Fibroblast of mammary gland (primary cell): ENCODE measurements around the gene MRNIP.

Experiments used
- DNase-seq: peaks from one replicate; pipeline ENCODE4 v3.0.0-alpha.2; 2010; ENCODE audit warnings: low read depth
- H3K4me3 ChIP-seq: 2 replicates; pipeline ENCODE4 v1.5.1; 2011; ENCODE audit warnings: low read depth, mild to moderate bottlenecking, low read length, moderate library complexity; ENCODE audit not compliant: control insufficient read depth
- TF ChIP-seq, protein P1 (sequence below): conservative IDR thresholded peaks from 2 replicates; pipeline ENCODE4 v1.5.1; 2011; ENCODE audit warnings: low read depth, low read length, inconsistent platforms; ENCODE audit not compliant: control insufficient read depth, insufficient read depth

Gene MRNIP, protein sequence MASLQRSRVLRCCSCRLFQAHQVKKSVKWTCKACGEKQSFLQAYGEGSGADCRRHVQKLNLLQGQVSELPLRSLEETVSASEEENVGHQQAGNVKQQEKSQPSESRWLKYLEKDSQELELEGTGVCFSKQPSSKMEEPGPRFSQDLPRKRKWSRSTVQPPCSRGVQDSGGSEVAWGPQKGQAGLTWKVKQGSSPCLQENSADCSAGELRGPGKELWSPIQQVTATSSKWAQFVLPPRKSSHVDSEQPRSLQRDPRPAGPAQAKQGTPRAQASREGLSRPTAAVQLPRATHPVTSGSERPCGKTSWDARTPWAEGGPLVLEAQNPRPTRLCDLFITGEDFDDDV

DNA sequence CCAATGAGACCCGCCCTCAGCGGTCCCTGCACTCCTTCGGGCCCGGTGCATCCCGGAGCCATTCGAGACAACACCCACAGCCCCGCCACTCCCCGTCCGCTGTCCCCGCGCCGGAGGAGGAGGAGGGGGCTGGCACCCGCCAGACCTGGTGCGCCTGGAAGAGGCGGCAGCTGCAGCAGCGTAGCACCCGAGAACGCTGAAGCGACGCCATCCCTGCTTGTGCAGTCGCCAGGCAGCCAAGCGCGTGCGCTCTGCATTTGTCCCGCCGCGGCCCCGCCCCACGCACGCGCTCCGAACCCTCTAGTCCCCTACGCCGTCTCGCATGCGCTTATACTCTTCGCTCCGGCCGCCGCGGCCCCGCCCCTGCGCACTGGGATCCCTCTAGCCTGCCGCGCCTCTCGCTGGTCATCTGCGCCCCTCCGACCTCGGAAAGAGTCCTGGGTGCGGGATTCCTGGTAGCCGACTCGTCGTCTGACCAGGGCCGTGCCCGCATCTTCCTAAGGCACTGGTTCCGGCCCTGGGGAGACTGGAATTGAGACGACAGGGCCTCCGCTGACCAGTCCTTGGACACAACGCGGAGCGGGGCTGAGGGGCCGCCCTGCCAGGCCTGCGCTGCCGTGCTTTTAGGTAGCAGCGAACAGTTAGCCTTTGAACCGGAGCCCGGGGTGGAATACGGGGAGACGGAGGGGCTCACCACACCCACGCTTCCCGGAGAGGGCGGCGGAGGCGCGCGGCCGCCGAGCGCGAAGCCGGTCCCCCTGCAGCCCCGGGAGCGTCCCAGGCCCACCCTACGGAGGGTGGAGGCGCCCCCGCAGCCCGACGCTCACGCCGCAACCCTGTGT, at the start of gene MRNIP:
Gene MRNIP (minus strand): TSS at position 232 of the 842 bp plus-strand sequence. CDS start 21 bp downstream, at position 211.
- TF ChIP-seq, protein P1, sequence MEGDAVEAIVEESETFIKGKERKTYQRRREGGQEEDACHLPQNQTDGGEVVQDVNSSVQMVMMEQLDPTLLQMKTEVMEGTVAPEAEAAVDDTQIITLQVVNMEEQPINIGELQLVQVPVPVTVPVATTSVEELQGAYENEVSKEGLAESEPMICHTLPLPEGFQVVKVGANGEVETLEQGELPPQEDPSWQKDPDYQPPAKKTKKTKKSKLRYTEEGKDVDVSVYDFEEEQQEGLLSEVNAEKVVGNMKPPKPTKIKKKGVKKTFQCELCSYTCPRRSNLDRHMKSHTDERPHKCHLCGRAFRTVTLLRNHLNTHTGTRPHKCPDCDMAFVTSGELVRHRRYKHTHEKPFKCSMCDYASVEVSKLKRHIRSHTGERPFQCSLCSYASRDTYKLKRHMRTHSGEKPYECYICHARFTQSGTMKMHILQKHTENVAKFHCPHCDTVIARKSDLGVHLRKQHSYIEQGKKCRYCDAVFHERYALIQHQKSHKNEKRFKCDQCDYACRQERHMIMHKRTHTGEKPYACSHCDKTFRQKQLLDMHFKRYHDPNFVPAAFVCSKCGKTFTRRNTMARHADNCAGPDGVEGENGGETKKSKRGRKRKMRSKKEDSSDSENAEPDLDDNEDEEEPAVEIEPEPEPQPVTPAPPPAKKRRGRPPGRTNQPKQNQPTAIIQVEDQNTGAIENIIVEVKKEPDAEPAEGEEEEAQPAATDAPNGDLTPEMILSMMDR, result no peak
- peak; percentile 90 for DNase-seq
- H3K4me3 ChIP-seq, result peak within 1 kb of the TSS; percentile 87

DNA sequence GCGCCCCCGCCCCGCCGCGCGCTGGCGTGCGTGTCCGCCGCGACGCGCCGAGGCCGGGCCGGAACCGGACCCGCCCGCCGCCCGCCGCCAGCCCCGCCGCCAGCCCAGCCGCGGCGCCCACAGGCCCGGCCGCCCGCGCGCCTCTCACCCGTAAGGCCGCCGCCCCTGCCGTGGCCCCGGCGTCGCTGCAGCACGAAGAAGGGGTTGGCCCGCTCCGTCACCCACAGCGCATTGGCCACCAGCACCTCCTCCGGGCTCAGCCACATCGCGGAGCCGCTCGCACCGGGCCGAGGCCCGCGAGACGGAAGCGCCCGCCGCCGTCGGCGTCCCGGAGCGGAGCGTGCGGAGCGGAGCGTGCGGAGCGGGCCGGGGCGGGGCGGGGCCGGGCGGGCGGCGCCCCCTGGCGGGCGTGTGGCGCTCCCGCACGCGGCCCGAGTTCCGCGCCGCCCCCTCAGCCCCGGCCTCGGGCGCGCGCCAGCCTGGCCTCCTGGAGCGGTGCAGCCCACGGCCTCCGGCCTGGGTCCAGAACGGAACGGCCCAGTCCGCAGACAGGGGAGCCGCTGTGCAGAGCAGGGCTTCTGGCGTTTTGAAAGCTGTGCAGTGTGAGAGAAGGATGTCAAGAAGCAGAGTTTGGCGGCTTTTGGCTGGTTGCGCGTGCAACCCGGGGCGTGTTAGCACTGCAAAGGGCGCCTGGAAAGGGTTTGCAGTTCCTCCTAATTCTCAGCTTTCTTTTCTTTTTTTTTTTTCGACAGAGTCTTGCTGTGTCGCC, 49.1 kb upstream of the MRNIP start, which contains the start of gene TBC1D9B:
Gene TBC1D9B (minus strand): TSS at position 342 of the 769 bp plus-strand sequence. CDS start 76 bp downstream, at position 266.
- H3K4me3 ChIP-seq, result peak within 1 kb of the TSS; percentile 76
- peak; percentile 58 for DNase-seq
- TF ChIP-seq, protein P1, result no peak

DNA sequence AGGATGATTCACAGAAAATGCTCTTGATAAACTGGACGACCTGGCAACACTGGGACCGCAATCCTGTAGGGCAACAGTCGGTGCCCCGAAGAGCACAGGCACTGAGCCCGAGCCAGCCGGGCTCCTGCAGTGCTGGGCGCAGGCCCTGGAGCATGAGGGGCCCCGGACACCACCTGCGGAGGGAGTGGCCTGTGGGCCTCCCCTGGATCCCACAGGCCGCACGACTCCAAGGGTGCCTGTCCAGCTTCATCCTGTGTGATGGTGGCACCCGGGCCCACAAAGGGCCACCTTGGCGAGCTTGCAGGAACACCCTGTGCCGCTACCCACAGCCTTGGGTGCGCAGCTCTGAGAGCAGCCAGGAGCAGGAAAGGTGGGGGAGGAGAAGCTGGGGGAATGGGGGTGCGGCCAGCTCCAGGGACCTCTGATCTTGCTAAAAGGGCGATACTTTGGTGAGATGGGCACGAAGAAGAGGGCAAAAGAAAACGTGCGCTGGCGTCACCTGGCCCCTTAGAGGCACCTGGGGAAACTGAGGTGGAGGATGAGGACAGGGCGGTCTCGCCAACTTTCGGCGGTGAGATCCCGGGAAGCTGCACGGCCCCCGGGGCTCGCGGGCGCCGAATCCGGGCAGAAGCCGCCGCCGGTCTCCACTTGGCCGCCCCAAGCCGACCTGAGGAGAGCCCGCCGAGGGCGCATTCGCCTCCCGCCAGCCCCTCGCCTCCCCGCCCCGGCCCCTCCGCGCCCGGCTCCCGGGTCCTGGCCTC, 48.4 kb upstream of the MRNIP start:
- peak overlapping the region; percentile 76 for H3K4me3 ChIP-seq
- DNase-seq, result peak; percentile 33
- TF ChIP-seq, protein P1, result no peak

DNA sequence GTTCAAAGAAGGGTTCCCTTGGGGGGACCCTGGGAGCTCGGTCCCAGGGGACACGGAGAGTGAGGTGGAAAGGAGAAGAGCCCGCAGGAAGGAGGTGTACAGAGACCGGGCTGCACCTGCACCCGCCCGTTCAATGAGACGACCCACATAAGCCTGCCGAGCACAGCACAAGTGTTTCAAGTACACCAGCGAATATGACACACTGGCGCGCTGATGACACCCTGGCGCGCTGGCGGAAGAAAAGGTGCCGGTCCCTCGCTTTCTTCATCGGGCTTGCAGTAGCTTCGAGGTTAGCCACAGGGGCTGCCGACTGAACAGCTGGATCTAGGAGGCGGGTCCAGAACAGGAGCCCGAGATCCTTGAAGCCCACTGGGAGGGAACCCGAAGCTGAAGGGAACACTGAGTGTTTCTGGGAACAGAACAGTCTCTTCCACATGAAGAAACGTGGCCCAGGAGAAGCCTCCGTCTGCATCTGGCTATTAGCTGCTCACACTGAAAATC, 47.7 kb upstream of the MRNIP start:
- DNase-seq, result no peak
- H3K4me3 ChIP-seq, result peak overlapping the region; percentile 76
- TF ChIP-seq, protein P1, result no peak

DNA sequence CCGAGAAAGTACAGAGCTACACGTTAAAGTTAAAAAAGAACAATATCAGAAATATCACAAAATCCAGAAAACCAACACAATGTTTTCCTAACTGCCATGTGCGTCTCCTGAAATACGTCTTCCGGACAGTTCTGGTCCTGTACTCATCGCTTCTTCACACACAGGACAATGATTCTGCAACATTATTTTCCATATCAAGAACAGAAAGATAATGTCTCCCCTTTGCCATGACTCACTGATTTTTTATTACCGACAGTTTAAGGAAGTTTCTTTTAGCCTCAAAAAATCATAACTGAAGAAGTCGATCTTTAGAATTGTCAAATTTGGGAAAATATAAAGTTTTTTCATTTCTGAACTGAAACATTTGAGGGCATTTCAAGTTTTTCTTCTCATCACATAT, 46.5 kb upstream of the MRNIP start:
- no peak for DNase-seq
- no peak overlapping the region for H3K4me3 ChIP-seq
- TF ChIP-seq, protein P1, result no peak
